Subcutaneous abdominal adipose tissue (tissue), 5 donors: Measurements from ENCODE around the gene TBL3.
"Not testable (repeated sequence)": the region's sequence is repeated elsewhere in the genome, so short reads cannot be mapped to it uniquely, and the experiment has no call there.

Experiments used
- H3K27ac ChIP-seq: one replicate; pipeline ENCODE4 v1.7.0; 2013; ENCODE audit warnings: low read depth, mild to moderate bottlenecking, inconsistent platforms, low read length, moderate library complexity
- H3K27me3 ChIP-seq, 5 donors: one replicate each; pipeline ENCODE4 v1.7.0; 2013; ENCODE audit warnings: low read length in 5 of 5, inconsistent platforms in 1 of 5; ENCODE audit not compliant: control insufficient read depth in 5 of 5, insufficient read depth in 4 of 5
- H3K36me3 ChIP-seq, 5 donors: one replicate each; pipeline ENCODE4 v1.7.0; 2013; ENCODE audit warnings: low read length in 5 of 5; ENCODE audit not compliant: control insufficient read depth in 5 of 5, insufficient read depth in 5 of 5
- H3K4me1 ChIP-seq, 5 donors: one replicate each; pipeline ENCODE4 v1.7.0; 2013; ENCODE audit warnings: low read length in 5 of 5, mild to moderate bottlenecking in 3 of 5, moderate library complexity in 1 of 5; ENCODE audit not compliant: control insufficient read depth in 5 of 5, insufficient read depth in 5 of 5
- H3K4me3 ChIP-seq, 5 donors: one replicate each; pipeline ENCODE4 v1.7.0; 2013; ENCODE audit warnings: low read length in 5 of 5, low read depth in 1 of 5
- H3K9ac ChIP-seq, 5 donors: one replicate each; pipeline ENCODE4 v1.7.0; 2013; ENCODE audit warnings: low read length in 5 of 5, mild to moderate bottlenecking in 4 of 5, moderate library complexity in 3 of 5
- H3K9me3 ChIP-seq, 5 donors: one replicate each; pipeline ENCODE4 v1.7.0; 2013; ENCODE audit warnings: low read length in 5 of 5; ENCODE audit not compliant: control insufficient read depth in 5 of 5
- donor health status: healthy.
- donor health status: healthy.
- donor health status: healthy.
- donor health status: healthy.
- donor health status: healthy.

TBL3 gene

GRCh38 chr16:1933097-1933661 is 38.7 kb upstream of the TBL3 start:
- Histone ChIP-seq H3K27me3 (peaks cover 3 to 12% (median 6%) of the 10 kb centered on the region in 5 donors), H3K4me3 (no peak overlapping the region), H3K9ac (no peak overlapping the region), H3K27ac (no peak overlapping the region), H3K9me3 (no peaks in the 10 kb centered on the region), H3K4me1 (peaks cover 0 to 8% (median 8%) of the 10 kb centered on the region in 5 donors), H3K36me3 (peaks cover 0 to 16% (median 8%) of the 10 kb centered on the region in 5 donors)

- H3K27me3 ChIP-seq, result peaks cover 3 to 12% (median 6%) of the 10 kb centered on the region in 5 donors
- H3K9ac ChIP-seq, result no peak overlapping the region
- peaks cover 0 to 43% (median 30%) of the 10 kb centered on the region in 5 donors for H3K36me3 ChIP-seq
- H3K4me3 ChIP-seq, result no peak overlapping the region
- H3K9me3 ChIP-seq, result no peaks in the 10 kb centered on the region
- H3K4me1 ChIP-seq, result peaks cover 5 to 20% (median 16%) of the 10 kb centered on the region in 5 donors
- H3K27ac ChIP-seq, result no peak overlapping the region
These were observed 34.8 kb upstream of the TBL3 start for GRCh38 chr16:1936945-1937479.

- peak overlapping the region in 1 of 5 donors; percentile 2 for H3K9ac ChIP-seq
- H3K36me3 ChIP-seq, result peaks cover 0 to 43% (median 30%) of the 10 kb centered on the region in 5 donors
- no peaks in the 10 kb centered on the region for H3K9me3 ChIP-seq
- no peak overlapping the region for H3K4me3 ChIP-seq
- peaks cover 11 to 31% (median 26%) of the 10 kb centered on the region in 5 donors for H3K4me1 ChIP-seq
- peaks cover 0 to 3% (median 3%) of the 10 kb centered on the region in 5 donors for H3K27me3 ChIP-seq
- no peak overlapping the region for H3K27ac ChIP-seq
These were observed 33.5 kb upstream of the TBL3 start for GRCh38 chr16:1938316-1938715.

GRCh38 chr16:1938910-1939309 is 32.9 kb upstream of the TBL3 start:
- no peak overlapping the region for H3K27ac ChIP-seq

GRCh38 chr16:1939833-1940232 is 32.0 kb upstream of the TBL3 start:
- H3K27me3 ChIP-seq, H3K9me3 ChIP-seq, H3K4me3 ChIP-seq, H3K27ac ChIP-seq, H3K9ac ChIP-seq: not testable (repeated sequence)
- Histone ChIP-seq H3K4me1 (peaks cover 11 to 40% (median 28%) of the 10 kb centered on the region in 5 donors), H3K36me3 (peaks cover 0 to 43% (median 30%) of the 10 kb centered on the region in 5 donors)

More at GRCh38 chr16:1938910-1939309, 32.9 kb upstream of the TBL3 start:
- Histone ChIP-seq H3K4me1 (peaks cover 11 to 37% (median 28%) of the 10 kb centered on the region in 5 donors), H3K4me3 (no peak overlapping the region), H3K36me3 (peaks cover 0 to 43% (median 30%) of the 10 kb centered on the region in 5 donors), H3K9ac (no peak overlapping the region), H3K9me3 (no peaks in the 10 kb centered on the region), H3K27me3 (no peaks in the 10 kb centered on the region)

- Histone ChIP-seq H3K27ac (peak overlapping the region; percentile 69), H3K9ac (peak overlapping the region in 1 of 5 donors; percentile 78), H3K9me3 (no peaks in the 10 kb centered on the region), H3K27me3 (no peaks in the 10 kb centered on the region), H3K4me3 (peak overlapping the region in 2 of 5 donors; percentile 10 to 11), H3K36me3 (peaks cover 0 to 43% (median 30%) of the 10 kb centered on the region in 5 donors), H3K4me1 (peaks cover 11 to 40% (median 28%) of the 10 kb centered on the region in 5 donors)
These were observed 31.3 kb upstream of the TBL3 start for GRCh38 chr16:1940273-1941161.

- H3K36me3 ChIP-seq, result peaks cover 0 to 43% (median 30%) of the 10 kb centered on the region in 5 donors
- H3K9me3 ChIP-seq, result no peaks in the 10 kb centered on the region
- peak overlapping the region; percentile 69 for H3K27ac ChIP-seq
- H3K27me3 ChIP-seq, result no peaks in the 10 kb centered on the region
- peak overlapping the region in 3 of 5 donors; percentile 60 to 78 (median 78) for H3K9ac ChIP-seq
- peaks cover 11 to 40% (median 28%) of the 10 kb centered on the region in 5 donors for H3K4me1 ChIP-seq
- H3K4me3 ChIP-seq, result peak overlapping the region in 4 of 5 donors; percentile 40 to 83 (median 75)
These were observed 30.4 kb upstream of the TBL3 start for GRCh38 chr16:1941162-1942046.

- peak overlapping the region; percentile 69 for H3K27ac ChIP-seq
These were observed 29.6 kb upstream of the TBL3 start for GRCh38 chr16:1942047-1942809.

More at GRCh38 chr16:1942047-1942809, 29.6 kb upstream of the TBL3 start:
- H3K4me1 ChIP-seq, result peaks cover 11 to 40% (median 28%) of the 10 kb centered on the region in 5 donors
- peaks cover 0 to 36% (median 26%) of the 10 kb centered on the region in 5 donors for H3K36me3 ChIP-seq
- H3K4me3 ChIP-seq, result peak overlapping the region; percentile 48 to 83 (median 78)
- H3K9ac ChIP-seq, result peak overlapping the region in 4 of 5 donors; percentile 61 to 84 (median 78)
- no peaks in the 10 kb centered on the region for H3K9me3 ChIP-seq
- H3K27me3 ChIP-seq, result no peaks in the 10 kb centered on the region
